Activated T-helper 1 cell treated with anti-CD3 and anti-CD28 coated beads, Interleukin-12 subunit alpha, Interleukin-12 subunit beta, Interleukin-2, Interleukin-4 antibody, amounts not matched to agents 30 ng/mL and 10 ng/mL and 1 ng/mL, durations not matched to agents 14 hours and 24 hours and 36 hours (primary cell): ENCODE results near the gene CALML6. TPM values are rescaled to one million over a fixed set of nuclear protein-coding genes. Genes with fewer than 3 reads are reported as not detected.
"Not testable (repeated sequence)": the region's sequence is repeated elsewhere in the genome, so short reads cannot be mapped to it uniquely, and the experiment has no call there.

Source experiments
- DNase-seq: peaks from one replicate; pipeline ENCODE4 v3.0.0; 2021; ENCODE audit warnings: low spot score
- H3K27ac Mint-ChIP-seq: one replicate; pipeline ENCODE4 v1.8.0; 2021; ENCODE audit warnings: mild to moderate bottlenecking, mixed read lengths
- H3K27me3 Mint-ChIP-seq: one replicate; pipeline ENCODE4 v1.8.0; 2022; ENCODE audit warnings: mild to moderate bottlenecking, moderate library complexity, mixed read lengths; ENCODE audit not compliant: insufficient read depth
- H3K36me3 Mint-ChIP-seq: one replicate; pipeline ENCODE4 v1.8.0; 2021; ENCODE audit warnings: low read depth, mixed read lengths
- H3K4me1 Mint-ChIP-seq: one replicate; pipeline ENCODE4 v1.8.0; 2021; ENCODE audit warnings: low read depth, mixed read lengths
- H3K4me3 Mint-ChIP-seq: one replicate; pipeline ENCODE4 v1.8.0; 2021; ENCODE audit warnings: mild to moderate bottlenecking, moderate library complexity, mixed read lengths
- H3K9me3 Mint-ChIP-seq: one replicate; pipeline ENCODE4 v1.8.0; 2021; ENCODE audit warnings: mixed read lengths
- intact Hi-C: fragments of 100-400 bp; cut with micrococcal nuclease; formaldehyde crosslinking; loops from one replicate; pipeline ENCODE4 v1.15.1; 2024
- total RNA-seq: library from RNA; stranded (reverse); gene quantifications from 2 replicates; pipeline ENCODE4 v1.2.3, GENCODE V29; 2022

Gene CALML6
- total RNA-seq, 1 donor from 2014 or later: 0.36 TPM

- Mint-ChIP-seq H3K27ac (no peak overlapping the region), H3K4me3 (no peak overlapping the region), H3K27me3 (no peaks in the 10 kb centered on the region), H3K4me1 (peaks cover 42% of the 10 kb centered on the region), H3K36me3 (peaks cover 20% of the 10 kb centered on the region), H3K9me3 (no peaks in the 10 kb centered on the region)
- DNase-seq: no peak
- intact Hi-C loops: no loop called here
Observed at GRCh38 chr1:1883092-1883873, 31.8 kb upstream of the CALML6 start.

- peaks cover 42% of the 10 kb centered on the region for H3K4me1 Mint-ChIP-seq
- intact Hi-C loops, H3K27ac Mint-ChIP-seq, H3K4me3 Mint-ChIP-seq, H3K27me3 Mint-ChIP-seq, H3K9me3 Mint-ChIP-seq, DNase-seq: not testable (repeated sequence)
- H3K36me3 Mint-ChIP-seq: peaks cover 18% of the 10 kb centered on the region
Observed at GRCh38 chr1:1883890-1884289, 31.2 kb upstream of the CALML6 start.

- intact Hi-C loops: loop anchor here (1.0 kb wide), 1 partner anchor 65 kb away; no protein-coding TSS in a partner anchor
- H3K27me3 Mint-ChIP-seq: no peaks in the 10 kb centered on the region
Observed at GRCh38 chr1:1889090-1889750, 25.8 kb upstream of the CALML6 start.

GRCh38 chr1:1889847-1890505 lies 25.1 kb upstream of the CALML6 start:
- H3K27me3 Mint-ChIP-seq: no peaks in the 10 kb centered on the region
- DNase-seq: peak; percentile 47
- no peaks in the 10 kb centered on the region for H3K9me3 Mint-ChIP-seq
- H3K4me3 Mint-ChIP-seq: peak overlapping the region; percentile 90
- intact Hi-C loops: loop anchor here (1.0 to 2.0 kb wide), 3 partner anchors 13 to 109 kb away; no protein-coding TSS in a partner anchor
- peaks cover 50% of the 10 kb centered on the region for H3K4me1 Mint-ChIP-seq
- H3K36me3 Mint-ChIP-seq: peaks cover 17% of the 10 kb centered on the region
- H3K27ac Mint-ChIP-seq: peak overlapping the region; percentile 74

More at GRCh38 chr1:1889090-1889750, 25.8 kb upstream of the CALML6 start:
- H3K36me3 Mint-ChIP-seq: peaks cover 17% of the 10 kb centered on the region
- H3K4me3 Mint-ChIP-seq: peak overlapping the region; percentile 90
- H3K4me1 Mint-ChIP-seq: peaks cover 45% of the 10 kb centered on the region
- DNase-seq: no peak
- H3K27ac Mint-ChIP-seq: peak overlapping the region; percentile 53
- no peaks in the 10 kb centered on the region for H3K9me3 Mint-ChIP-seq

- intact Hi-C loops: loop anchor here (1.0 to 2.0 kb wide), 4 partner anchors 14 to 110 kb away; partner anchors contain the start of gene TMEM52
- Mint-ChIP-seq H3K27me3 (no peaks in the 10 kb centered on the region), H3K27ac (peak within 1 kb of the TSS; percentile 88), H3K4me3 (peak within 1 kb of the TSS; percentile 90), H3K4me1 (peaks cover 51% of the 10 kb centered on the region), H3K36me3 (peaks cover 17% of the 10 kb centered on the region), H3K9me3 (no peaks in the 10 kb centered on the region)
- DNase-seq: peak; percentile 89
Observed at GRCh38 chr1:1890506-1891348, 24.3 kb upstream of the CALML6 start, which contains the start of gene GNB1. Gene GNB1 (minus strand): TSS chr1:1891087. CDS start chr1:1825453, 65,634 bp downstream.

- DNase-seq: peak; percentile 32
- Mint-ChIP-seq H3K36me3 (peaks cover 15% of the 10 kb centered on the region), H3K4me3 (peak overlapping the region; percentile 85), H3K9me3 (no peaks in the 10 kb centered on the region), H3K4me1 (peaks cover 46% of the 10 kb centered on the region), H3K27ac (peak overlapping the region; percentile 88), H3K27me3 (peaks cover 3% of the 10 kb centered on the region)
- intact Hi-C loops: loop anchor here (1.0 to 2.0 kb wide), 4 partner anchors 15 to 111 kb away; partner anchors contain the start of gene TMEM52
Observed at GRCh38 chr1:1891349-1892078, 23.5 kb upstream of the CALML6 start.

GRCh38 chr1:1892079-1892762 lies 22.8 kb upstream of the CALML6 start:
- Mint-ChIP-seq H3K36me3 (peaks cover 12% of the 10 kb centered on the region), H3K27ac (peak overlapping the region; percentile 88), H3K4me3 (peak overlapping the region; percentile 85), H3K4me1 (peaks cover 42% of the 10 kb centered on the region), H3K27me3 (peaks cover 3% of the 10 kb centered on the region), H3K9me3 (no peaks in the 10 kb centered on the region)
- intact Hi-C loops: no loop called here
- no peak for DNase-seq

- Mint-ChIP-seq H3K27ac (peak overlapping the region; percentile 88), H3K9me3 (no peaks in the 10 kb centered on the region), H3K4me1 (peaks cover 37% of the 10 kb centered on the region), H3K27me3 (peaks cover 3% of the 10 kb centered on the region), H3K4me3 (peak overlapping the region; percentile 85), H3K36me3 (peaks cover 11% of the 10 kb centered on the region)
- DNase-seq: no peak
- intact Hi-C loops: no loop called here
Observed at GRCh38 chr1:1892763-1893120, 22.3 kb upstream of the CALML6 start.

GRCh38 chr1:1893291-1893985 lies 21.6 kb upstream of the CALML6 start:
- Mint-ChIP-seq H3K9me3 (no peaks in the 10 kb centered on the region), H3K27ac (peak overlapping the region; percentile 34), H3K36me3 (peaks cover 8% of the 10 kb centered on the region), H3K4me3 (peak overlapping the region; percentile 71), H3K4me1 (peaks cover 30% of the 10 kb centered on the region), H3K27me3 (peaks cover 5% of the 10 kb centered on the region)
- DNase-seq: no peak
- intact Hi-C loops: no loop called here

GRCh38 chr1:1893997-1894353 lies 21.1 kb upstream of the CALML6 start:
- Mint-ChIP-seq H3K27me3 (peaks cover 7% of the 10 kb centered on the region), H3K4me1 (peaks cover 25% of the 10 kb centered on the region), H3K36me3 (peaks cover 4% of the 10 kb centered on the region), H3K4me3 (peak overlapping the region; percentile 7), H3K27ac (no peak overlapping the region), H3K9me3 (no peaks in the 10 kb centered on the region)
- intact Hi-C loops: no loop called here
- DNase-seq: no peak
